ENCODE results near the gene SMAP2. TPM values are rescaled to one million over a fixed set of nuclear protein-coding genes. Genes with fewer than 3 reads are reported as not detected.

The SMAP2 gene
- total RNA-seq, 1 donor from 2014 or later: 15.5 TPM

GRCh38 chr1:40462956-40463590, 89.5 kb downstream of the SMAP2 start:
- Mint-ChIP-seq H3K36me3 (ENCODE audit: low read depth) (peaks cover 75% of the 10 kb centered on the region), H3K4me3 (ENCODE audit: unreplicated experiment) (no peak overlapping the region), H3K27ac (ENCODE audit: unreplicated experiment) (no peak overlapping the region), H3K27me3 (ENCODE audit: low read depth) (no peaks in the 10 kb centered on the region), H3K4me1 (ENCODE audit: low read depth) (no peaks in the 10 kb centered on the region), H3K9me3 (ENCODE audit: low read depth) (peaks cover 72% of the 10 kb centered on the region)
- DNase-seq (ENCODE audit: low spot score): no peak
- no peak for TF ChIP-seq CTCF (IDR thresholded peaks at IDR 0.05)

GRCh38 chr1:40469327-40469726, 95.8 kb downstream of the SMAP2 start:
- peaks cover 76% of the 10 kb centered on the region for H3K9me3 Mint-ChIP-seq (ENCODE audit: low read depth)
- no peaks in the 10 kb centered on the region for H3K4me1 Mint-ChIP-seq (ENCODE audit: low read depth)
- TF ChIP-seq CTCF (IDR thresholded peaks at IDR 0.05): no peak
- peaks cover 47% of the 10 kb centered on the region for H3K36me3 Mint-ChIP-seq (ENCODE audit: low read depth)
- H3K27me3 Mint-ChIP-seq (ENCODE audit: low read depth): no peaks in the 10 kb centered on the region
- DNase-seq (ENCODE audit: low spot score): no peak
- H3K4me3 Mint-ChIP-seq (ENCODE audit: unreplicated experiment): no peak overlapping the region
- H3K27ac Mint-ChIP-seq (ENCODE audit: unreplicated experiment): no peak overlapping the region

Other genes starting within 250 kb of the SMAP2 start
- 11.9 to 16.0 TPM (median 15.5 TPM) in 3 replicates for gene RLF, start 212.3 kb upstream of the SMAP2 start, total RNA-seq
- gene TMCO2, start 125.8 kb upstream of the SMAP2 start, total RNA-seq: not detected in 3 replicates
- gene ZMPSTE24, start 115.5 kb upstream of the SMAP2 start, total RNA-seq: 49.5 to 62.3 TPM (median 49.6 TPM) in 3 replicates
- gene COL9A2, start 56.4 kb upstream of the SMAP2 start, total RNA-seq: 4.9 to 10.4 TPM (median 9.9 TPM) in 3 replicates
- 7.4 to 13.4 TPM (median 11.9 TPM) in 3 replicates for gene ZFP69B, start 76.7 kb downstream of the SMAP2 start, total RNA-seq
- gene ZFP69, start 103.6 kb downstream of the SMAP2 start, total RNA-seq: 4.5 to 4.9 TPM (median 4.5 TPM) in 3 replicates
- 13.1 to 15.0 TPM (median 14.0 TPM) in 3 replicates for gene EXO5, start 135.0 kb downstream of the SMAP2 start, total RNA-seq
- 3.5 to 5.2 TPM (median 4.8 TPM) in 3 replicates for gene ZNF684, start 157.9 kb downstream of the SMAP2 start, total RNA-seq

Data from chondrocyte (in vitro differentiated cells).